HCT116 (cell line): ENCODE results near the gene PDIA3. TPM values are rescaled to one million over a fixed set of nuclear protein-coding genes. Genes with fewer than 3 reads are reported as not detected.

ENCODE experiments used
- ATAC-seq: fragments of 200-7000 bp; cut with Tn5 transposase; 2 replicates; pipeline ENCODE4 v1.9.1; 2020; ENCODE audit warnings: mild to moderate bottlenecking, moderate library complexity
- BruUV-seq: library from RNA; stranded (reverse); fragments of 400-500 nt; replicated peaks from 2 replicates; lab custom pipeline; 2021; lab: Mats Ljungman, UMichigan
- CTCF ChIA-PET: fragments of 300-600 bp; sonication (Branson Sonifier 250); formaldehyde crosslinking; loops from one replicate; lab custom pipeline; 2021; ENCODE audit warnings: antibody characterized with exemption; lab: Charles Lee
- POLR2A ChIA-PET: fragments of 300-600, 350-600 bp; sonication (Branson Sonifier 250); formaldehyde crosslinking; loops from one replicate; lab custom pipeline; 2021; ENCODE audit warnings: antibody characterized with exemption; lab: Charles Lee
- RAD21 ChIA-PET, 2 experiments: fragments of 300-600 bp; sonication (Branson Sonifier 250); formaldehyde crosslinking; loops; one replicate each; lab custom pipeline; 2023; ENCODE audit warnings: low total read pairs in 2 of 2; ENCODE audit not compliant: uncharacterized antibody in 2 of 2, unreplicated experiment in 2 of 2, low non-redundant PET in 1 of 2; lab: Charles Lee
- DNase-seq: peaks from one replicate; pipeline ENCODE4 v3.0.0-alpha.2; 2010; ENCODE audit warnings: low read depth, low spot score
- H2AFZ ChIP-seq: fragments of 200-600 bp; shearing (Covaris generic), sonication (generic); 2 replicates; pipeline ENCODE4 v1.6.1; 2017; ENCODE audit warnings: low read depth, mixed run types, mixed read lengths, antibody characterized with exemption, low read length; ENCODE audit not compliant: poor library complexity, severe bottlenecking
- H3K27ac ChIP-seq: 2 replicates; pipeline ENCODE4 v1.5.1; 2012; ENCODE audit warnings: low read depth, low read length
- H3K27me3 ChIP-seq: fragments of 200-600 bp; sonication (generic); 2 replicates; pipeline ENCODE4 v1.6.1; 2016; ENCODE audit warnings: mixed run types, low read length, mixed read lengths; ENCODE audit not compliant: insufficient read depth
- H3K36me3 ChIP-seq, 2 experiments: fragments of 200-500 bp in 1 of 2; fragments of 200-600 bp in 1 of 2; sonication (Bioruptor generic) in 1 of 2; sonication (generic) in 1 of 2; 2 replicates each; pipeline versions ENCODE4 v1.5.1 to v1.6.1; 2014 to 2016; ENCODE audit warnings: low read length in 2 of 2, inconsistent platforms in 1 of 2, mixed read lengths in 1 of 2, mixed run types in 1 of 2; ENCODE audit not compliant: insufficient read depth in 2 of 2, control insufficient read depth in 1 of 2
- H3K4me1 ChIP-seq, 2 experiments: fragments of 200-600 bp in 1 of 2; sonication (generic) in 1 of 2; 2 replicates each; pipeline versions ENCODE4 v1.5.1 to v1.6.1; 2012 to 2017; ENCODE audit warnings: low read length in 2 of 2, inconsistent platforms in 1 of 2, mild to moderate bottlenecking in 1 of 2, mixed read lengths in 1 of 2, mixed run types in 1 of 2, moderate library complexity in 1 of 2; ENCODE audit not compliant: insufficient read depth in 2 of 2, control insufficient read depth in 1 of 2
- H3K4me2 ChIP-seq: fragments of 200-600 bp; sonication (generic); 2 replicates; pipeline ENCODE4 v1.6.1; 2017; ENCODE audit warnings: mixed run types, low read length, mixed read lengths
- H3K4me3 ChIP-seq, 2 experiments: fragments of 200-600 bp in 1 of 2; sonication (generic) in 1 of 2; replicated peaks in 1 of 2; 2 replicates each; pipeline ENCODE4 v1.5.1; 2011 to 2016; ENCODE audit warnings: low read length in 2 of 2, control low read depth in 1 of 2, low read depth in 1 of 2, mild to moderate bottlenecking in 1 of 2, mixed read lengths in 1 of 2, mixed run types in 1 of 2
- H3K79me2 ChIP-seq: fragments of 200-600 bp; sonication (generic); 2 replicates; pipeline ENCODE4 v1.6.1; 2017; ENCODE audit warnings: mild to moderate bottlenecking, mixed run types, low read length, moderate library complexity, mixed read lengths; ENCODE audit not compliant: insufficient read depth
- H3K9ac ChIP-seq: fragments of 200-600 bp; sonication (generic); 2 replicates; pipeline ENCODE4 v1.6.1; 2016; ENCODE audit warnings: low read length, mixed read lengths
- H3K9me2 ChIP-seq: fragments of 200-600 bp; sonication (generic), shearing (Covaris generic); 2 replicates; pipeline ENCODE4 v1.6.1; 2017; ENCODE audit warnings: mixed run types, mild to moderate bottlenecking, moderate library complexity; ENCODE audit not compliant: insufficient read depth
- H3K9me3 ChIP-seq, 2 experiments: fragments of 200-500 bp in 1 of 2; fragments of 200-600 bp in 1 of 2; sonication (Bioruptor generic) in 1 of 2; sonication (generic) in 1 of 2; 2 replicates each; pipeline ENCODE4 v1.6.1; 2014 to 2017; ENCODE audit warnings: low read length in 2 of 2, mixed read lengths in 2 of 2, inconsistent platforms in 1 of 2, low read depth in 1 of 2, mild to moderate bottlenecking in 1 of 2, mixed run types in 1 of 2, moderate library complexity in 1 of 2; ENCODE audit not compliant: control insufficient read depth in 1 of 2, insufficient read depth in 1 of 2
- H4K20me1 ChIP-seq: fragments of 200-600 bp; sonication (generic), shearing (Covaris generic); 2 replicates; pipeline ENCODE4 v1.6.1; 2017; ENCODE audit warnings: mixed run types, mild to moderate bottlenecking, moderate library complexity; ENCODE audit not compliant: insufficient read depth
- EZH2phosphoT487 ChIP-seq: fragments of 200-600 bp; IDR thresholded peaks from 2 replicates; pipeline ENCODE4 v1.6.1; 2018; ENCODE audit warnings: antibody characterized with exemption, borderline replicate concordance
- FOSL1 ChIP-seq: IDR thresholded peaks from 2 replicates; pipeline ENCODE4 v1.6.1; 2012; ENCODE audit warnings: low read depth
- POLR2AphosphoS5 ChIP-seq: IDR thresholded peaks from 2 replicates; pipeline ENCODE4 v1.6.1; 2011; ENCODE audit warnings: mild to moderate bottlenecking, low read depth, low read length, moderate library complexity
- REST ChIP-seq: IDR thresholded peaks from 2 replicates; pipeline ENCODE4 v1.6.1; 2012; ENCODE audit warnings: low read depth
- ZFX ChIP-seq: fragments of 450-650 bp; IDR thresholded peaks from 2 replicates; pipeline ENCODE4 v1.6.1; 2017
- intact Hi-C: fragments of 100-400 bp; cut with micrococcal nuclease; formaldehyde crosslinking; loops from 2 replicates; pipeline ENCODE4 v1.10.0; 2022
- total RNA-seq: library from RNA; stranded (reverse); gene quantifications from one replicate; pipeline ENCODE4 v1.2.1, GENCODE V29; 2021; ENCODE audit not compliant: unreplicated experiment
- TF ChIP-seq, protein P1 (sequence below): IDR thresholded peaks from 2 replicates; pipeline ENCODE4 v1.6.1; 2012

The PDIA3 gene
- total RNA-seq, 1 experiment from 2014 or later = 435 TPM

DNA sequence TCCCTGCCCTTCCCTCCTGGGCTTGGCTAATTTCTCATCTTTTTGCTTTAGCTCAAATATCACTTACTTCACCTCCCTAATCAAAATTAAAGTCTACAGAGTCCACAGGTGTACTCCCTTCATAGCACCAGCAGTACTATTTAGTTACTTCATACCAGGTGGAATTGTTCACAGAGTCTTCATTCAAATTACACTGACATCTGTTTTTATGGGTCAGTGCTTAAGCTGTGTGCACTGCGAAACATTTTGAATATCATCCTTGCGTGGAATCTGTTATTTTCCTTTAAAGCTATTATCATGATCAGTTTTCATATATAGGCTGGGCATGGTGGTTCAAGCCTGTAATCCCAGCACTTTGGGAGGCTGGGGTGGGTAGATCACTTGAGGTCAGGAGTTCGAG lies 43.2 kb downstream of the PDIA3 start:
- Histone ChIP-seq H3K27ac (no peak overlapping the region), H3K9ac (no peak overlapping the region), H3K79me2 (peaks cover 23% of the 10 kb centered on the region), H3K4me2 (no peak overlapping the region), H3K27me3 (no peaks in the 10 kb centered on the region), H3K4me1 (peaks cover 13 to 17% of the 10 kb centered on the region in 2 experiments), H3K9me3 (no peaks in the 10 kb centered on the region), H2AFZ (no peak overlapping the region), H3K36me3 (peaks cover 11 to 15% of the 10 kb centered on the region in 2 experiments; a peak in 3 of 4 replicates), H4K20me1 (no peaks in the 10 kb centered on the region), H3K4me3 (no peak overlapping the region), H3K9me2 (no peaks in the 10 kb centered on the region)
- ATAC-seq = no peak
- ChIA-PET POLR2A (interaction anchor here (2.2 kb wide), 1 partner anchor 13 kb away, joined by 8 read pairs; the partner anchor contains the start of gene ELL3), CTCF (interaction anchor here (1.3 kb wide), 1 partner anchor 12 kb away, joined by 5 read pairs; the partner anchor contains the start of gene ELL3), RAD21 (no interaction called here)
- TF ChIP-seq FOSL1 (no peak), POLR2AphosphoS5 (no peak), EZH2phosphoT487 (no peak), REST (no peak), ZFX (no peak)
- TF ChIP-seq, protein P1, sequence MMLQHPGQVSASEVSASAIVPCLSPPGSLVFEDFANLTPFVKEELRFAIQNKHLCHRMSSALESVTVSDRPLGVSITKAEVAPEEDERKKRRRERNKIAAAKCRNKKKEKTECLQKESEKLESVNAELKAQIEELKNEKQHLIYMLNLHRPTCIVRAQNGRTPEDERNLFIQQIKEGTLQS = no peak
- intact Hi-C loops = no loop called here
- no TSS peak for BruUV-seq
- no peak for DNase-seq
